Smooth muscle cell (in vitro differentiated cells): Measurements from ENCODE around the gene TEKTIP1. TPM values are rescaled to one million over a fixed set of nuclear protein-coding genes. Genes with fewer than 3 reads are reported as not detected.

Experiments used
- DNase-seq: peaks from one replicate; lab custom pipeline; 2025; ENCODE audit not compliant: unreplicated experiment; lab: John Stamatoyannopoulos, UW
- H2AFZ ChIP-seq: fragments of 200-600 bp; sonication (generic); 2 replicates; pipeline ENCODE4 v1.6.0; 2016; ENCODE audit warnings: antibody characterized with exemption, low read depth, mild to moderate bottlenecking
- H3F3A ChIP-seq: fragments of 200-600 bp; sonication (generic); 2 replicates; pipeline ENCODE4 v1.6.0; 2017; ENCODE audit warnings: antibody characterized with exemption, low read depth
- H3K27ac ChIP-seq: fragments of 200-600 bp; sonication (generic); 2 replicates; pipeline ENCODE4 v1.5.1; 2016; ENCODE audit warnings: low read depth, mild to moderate bottlenecking
- H3K27me3 ChIP-seq: fragments of 200-600 bp; sonication (generic); 2 replicates; pipeline ENCODE4 v1.6.1; 2016; ENCODE audit warnings: low read depth, mild to moderate bottlenecking
- H3K36me3 ChIP-seq: fragments of 200-600 bp; sonication (generic); 2 replicates; pipeline ENCODE4 v1.5.1; 2016; ENCODE audit warnings: low read depth
- H3K4me1 ChIP-seq: fragments of 200-600 bp; sonication (generic); 2 replicates; pipeline ENCODE4 v1.5.1; 2016; ENCODE audit warnings: low read depth
- H3K4me2 ChIP-seq: fragments of 200-600 bp; sonication (generic); 2 replicates; pipeline ENCODE4 v1.6.0; 2016; ENCODE audit warnings: mild to moderate bottlenecking
- H3K4me3 ChIP-seq: fragments of 200-600 bp; sonication (generic); 2 replicates; pipeline ENCODE4 v1.5.1; 2016; ENCODE audit warnings: mild to moderate bottlenecking
- H3K79me2 ChIP-seq: fragments of 200-600 bp; sonication (generic); 2 replicates; pipeline ENCODE4 v1.6.0; 2016; ENCODE audit warnings: low read depth, mild to moderate bottlenecking
- H3K9ac ChIP-seq: fragments of 200-600 bp; sonication (generic); 2 replicates; pipeline ENCODE4 v1.6.0; 2016; ENCODE audit warnings: low read depth
- H3K9me3 ChIP-seq: fragments of 200-600 bp; sonication (generic); replicated peaks from 2 replicates; pipeline ENCODE4 v1.5.1; 2016; ENCODE audit warnings: low read depth
- H4K20me1 ChIP-seq: fragments of 200-600 bp; sonication (generic); 2 replicates; pipeline ENCODE4 v1.6.0; 2016; ENCODE audit warnings: low read depth
- CTCF ChIP-seq: fragments of 200-600 bp; sonication (generic); IDR thresholded peaks from 2 replicates; pipeline ENCODE4 v1.5.1; 2017; ENCODE audit warnings: borderline replicate concordance, mild to moderate bottlenecking, antibody characterized with exemption; ENCODE audit not compliant: insufficient read depth, poor library complexity, severe bottlenecking
- WGBS: methylation state at CpG from one replicate; pipeline ENCODE4 v1.1.7; 2016; ENCODE audit warnings: low lambda C conversion rate; 5-methylcytosine and 5-hydroxymethylcytosine counted together
- polyA plus RNA-seq: library from polyadenylated mRNA; unstranded; fragments of >200 nt; fragmentation: Nextera tagmentation; extraction: Ambion mirVana; gene quantifications from 2 replicates; pipeline ENCODE4 v1.2.1, GENCODE V29; 2016
- total RNA-seq: library from RNA; depleted of rRNA; stranded (reverse); fragments of >200 nt; gene quantifications from 2 replicates; pipeline ENCODE4 v1.2.3, GENCODE V29; 2014

The TEKTIP1 gene
- total and polyA plus RNA-seq, 2 experiments from 2014 or later = 0.62 TPM; not detected in 1

GRCh38 chr19:3533563-3534216 is 5.3 kb upstream of the TEKTIP1 start:
- Histone ChIP-seq H2AFZ (no peak overlapping the region), H3K9ac (no peak overlapping the region), H3K27ac (no peak overlapping the region), H3K4me2 (no peak overlapping the region), H3K27me3 (no peaks in the 10 kb centered on the region), H3K36me3 (no peaks in the 10 kb centered on the region), H3F3A (no peaks in the 10 kb centered on the region), H3K4me3 (no peak overlapping the region), H3K9me3 (no peaks in the 10 kb centered on the region), H3K4me1 (no peaks in the 10 kb centered on the region), H4K20me1 (peaks cover 14% of the 10 kb centered on the region), H3K79me2 (no peaks in the 10 kb centered on the region)
- TF ChIP-seq CTCF = no peak
- DNase-seq = no peak
- 96% methylated on average over 12 of the region's 12 CpGs for WGBS

- no peak for DNase-seq
- H3K79me2 ChIP-seq = no peaks in the 10 kb centered on the region
- no peak overlapping the region for H2AFZ ChIP-seq
- H3K36me3 ChIP-seq = no peaks in the 10 kb centered on the region
- H4K20me1 ChIP-seq = peaks cover 21% of the 10 kb centered on the region
- no peaks in the 10 kb centered on the region for H3F3A ChIP-seq
- no peak overlapping the region for H3K4me3 ChIP-seq
- no peak for TF ChIP-seq CTCF
- WGBS = 92% methylated on average over 37 of the region's 38 CpGs
- no peak overlapping the region for H3K4me2 ChIP-seq
- no peaks in the 10 kb centered on the region for H3K4me1 ChIP-seq
- H3K27me3 ChIP-seq = no peaks in the 10 kb centered on the region
- no peak overlapping the region for H3K27ac ChIP-seq
- no peaks in the 10 kb centered on the region for H3K9me3 ChIP-seq
- H3K9ac ChIP-seq = no peak overlapping the region
Observed at GRCh38 chr19:3534375-3535234, 4.4 kb upstream of the TEKTIP1 start.

GRCh38 chr19:3535235-3535535 is 3.8 kb upstream of the TEKTIP1 start:
- Histone ChIP-seq H3K79me2 (no peaks in the 10 kb centered on the region), H3K27me3 (no peaks in the 10 kb centered on the region), H4K20me1 (peaks cover 23% of the 10 kb centered on the region), H3K27ac (no peak overlapping the region), H3K4me3 (no peak overlapping the region), H3K4me1 (no peaks in the 10 kb centered on the region), H3F3A (no peaks in the 10 kb centered on the region), H3K36me3 (no peaks in the 10 kb centered on the region), H3K9ac (no peak overlapping the region), H3K9me3 (no peaks in the 10 kb centered on the region), H3K4me2 (no peak overlapping the region), H2AFZ (no peak overlapping the region)
- TF ChIP-seq CTCF = no peak
- no peak for DNase-seq
- WGBS = 96% methylated on average over 9 of the region's 9 CpGs
